ENCODE results near the gene SMAP2.

DNA sequence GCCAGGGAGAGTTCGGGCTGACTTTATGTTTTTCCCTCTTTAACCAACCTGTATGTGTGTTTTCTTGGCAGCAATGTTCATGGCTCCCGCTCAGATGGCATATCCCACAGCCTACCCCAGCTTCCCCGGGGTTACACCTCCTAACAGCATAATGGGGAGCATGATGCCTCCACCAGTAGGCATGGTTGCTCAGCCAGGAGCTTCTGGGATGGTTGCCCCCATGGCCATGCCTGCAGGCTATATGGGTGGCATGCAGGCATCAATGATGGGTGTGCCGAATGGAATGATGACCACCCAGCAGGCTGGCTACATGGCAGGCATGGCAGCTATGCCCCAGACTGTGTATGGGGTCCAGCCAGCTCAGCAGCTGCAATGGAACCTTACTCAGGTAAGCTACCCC lies 43.2 kb downstream of the SMAP2 start:
- TF ChIP-seq, protein P1, sequence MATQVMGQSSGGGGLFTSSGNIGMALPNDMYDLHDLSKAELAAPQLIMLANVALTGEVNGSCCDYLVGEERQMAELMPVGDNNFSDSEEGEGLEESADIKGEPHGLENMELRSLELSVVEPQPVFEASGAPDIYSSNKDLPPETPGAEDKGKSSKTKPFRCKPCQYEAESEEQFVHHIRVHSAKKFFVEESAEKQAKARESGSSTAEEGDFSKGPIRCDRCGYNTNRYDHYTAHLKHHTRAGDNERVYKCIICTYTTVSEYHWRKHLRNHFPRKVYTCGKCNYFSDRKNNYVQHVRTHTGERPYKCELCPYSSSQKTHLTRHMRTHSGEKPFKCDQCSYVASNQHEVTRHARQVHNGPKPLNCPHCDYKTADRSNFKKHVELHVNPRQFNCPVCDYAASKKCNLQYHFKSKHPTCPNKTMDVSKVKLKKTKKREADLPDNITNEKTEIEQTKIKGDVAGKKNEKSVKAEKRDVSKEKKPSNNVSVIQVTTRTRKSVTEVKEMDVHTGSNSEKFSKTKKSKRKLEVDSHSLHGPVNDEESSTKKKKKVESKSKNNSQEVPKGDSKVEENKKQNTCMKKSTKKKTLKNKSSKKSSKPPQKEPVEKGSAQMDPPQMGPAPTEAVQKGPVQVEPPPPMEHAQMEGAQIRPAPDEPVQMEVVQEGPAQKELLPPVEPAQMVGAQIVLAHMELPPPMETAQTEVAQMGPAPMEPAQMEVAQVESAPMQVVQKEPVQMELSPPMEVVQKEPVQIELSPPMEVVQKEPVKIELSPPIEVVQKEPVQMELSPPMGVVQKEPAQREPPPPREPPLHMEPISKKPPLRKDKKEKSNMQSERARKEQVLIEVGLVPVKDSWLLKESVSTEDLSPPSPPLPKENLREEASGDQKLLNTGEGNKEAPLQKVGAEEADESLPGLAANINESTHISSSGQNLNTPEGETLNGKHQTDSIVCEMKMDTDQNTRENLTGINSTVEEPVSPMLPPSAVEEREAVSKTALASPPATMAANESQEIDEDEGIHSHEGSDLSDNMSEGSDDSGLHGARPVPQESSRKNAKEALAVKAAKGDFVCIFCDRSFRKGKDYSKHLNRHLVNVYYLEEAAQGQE (IDR thresholded peaks at IDR 0.05; ENCODE audit: insufficient read depth in 1 of 2, low read depth in 2 of 2, low read length in 2 of 2) = no peak
- no peak for TF ChIP-seq TAF1 (IDR thresholded peaks at IDR 0.05; ENCODE audit: borderline replicate concordance, insufficient read depth, low read length)
- no peak for TF ChIP-seq POLR2AphosphoS5 (IDR thresholded peaks at IDR 0.05; ENCODE audit: low read depth, low read length)
- TF ChIP-seq SIN3A (IDR thresholded peaks at IDR 0.05; ENCODE audit: borderline replicate concordance, insufficient read depth, low read length) = no peak

All from PFSK-1 (cell line).